Chondrocyte (in vitro differentiated cells): ENCODE data around the gene ZNF740. TPM values are rescaled to one million over a fixed set of nuclear protein-coding genes. Genes with fewer than 3 reads are reported as not detected.
A peak's percentile ranks its signal among the peaks of the same experiment; 100 is the strongest.

Experiments
- DNase-seq: peaks from one replicate; pipeline ENCODE4 v3.0.0; 2021; ENCODE audit warnings: mixed read lengths, low spot score
- H3K27ac Mint-ChIP-seq: one replicate; pipeline ENCODE4 v1.8.0; 2021; ENCODE audit warnings: mild to moderate bottlenecking, moderate library complexity, mixed read lengths; ENCODE audit not compliant: unreplicated experiment
- H3K27me3 Mint-ChIP-seq: 2 replicates; pipeline ENCODE4 v1.8.0; 2021; ENCODE audit warnings: low read depth, mixed read lengths
- H3K36me3 Mint-ChIP-seq: 2 replicates; pipeline ENCODE4 v1.8.0; 2021; ENCODE audit warnings: low read depth, mixed read lengths
- H3K4me1 Mint-ChIP-seq: 2 replicates; pipeline ENCODE4 v1.8.0; 2021; ENCODE audit warnings: low read depth, mild to moderate bottlenecking, mixed read lengths
- H3K4me3 Mint-ChIP-seq: one replicate; pipeline ENCODE4 v1.8.0; 2021; ENCODE audit warnings: mild to moderate bottlenecking, moderate library complexity, mixed read lengths; ENCODE audit not compliant: unreplicated experiment
- H3K9me3 Mint-ChIP-seq: 2 replicates; pipeline ENCODE4 v1.8.0; 2021; ENCODE audit warnings: low read depth, mixed read lengths
- CTCF ChIP-seq: fragments of 200-600 bp; sonication (generic); IDR thresholded peaks from 2 replicates; pipeline ENCODE4 v1.5.0; 2021; ENCODE audit warnings: antibody characterized with exemption, mild to moderate bottlenecking, moderate library complexity
- total RNA-seq: library from RNA; stranded (reverse); gene quantifications from 3 replicates; pipeline ENCODE4 v1.2.1, GENCODE V29; 2021

ZNF740 gene
- total RNA-seq, 1 donor from 2014 or later, result 36.7 TPM

- TF ChIP-seq CTCF, result peak; percentile 31
- Mint-ChIP-seq H3K27me3 (no peaks in the 10 kb centered on the region), H3K27ac (no peak overlapping the region), H3K4me3 (no peak overlapping the region), H3K4me1 (peaks cover 32% of the 10 kb centered on the region), H3K36me3 (peaks cover 29% of the 10 kb centered on the region), H3K9me3 (no peaks in the 10 kb centered on the region)
- DNase-seq, result no peak
Observed at GRCh38 chr12:53185582-53186153, 5.1 kb downstream of the ZNF740 start.

GRCh38 chr12:53186745-53187144 is 6.2 kb downstream of the ZNF740 start:
- Mint-ChIP-seq H3K9me3 (no peaks in the 10 kb centered on the region), H3K27ac (no peak overlapping the region), H3K36me3 (peaks cover 29% of the 10 kb centered on the region), H3K4me1 (peaks cover 25% of the 10 kb centered on the region), H3K4me3 (no peak overlapping the region), H3K27me3 (no peaks in the 10 kb centered on the region)
- TF ChIP-seq CTCF, result no peak
- DNase-seq, result no peak

- Mint-ChIP-seq H3K4me1 (peaks cover 19% of the 10 kb centered on the region), H3K27me3 (no peaks in the 10 kb centered on the region), H3K9me3 (no peaks in the 10 kb centered on the region), H3K27ac (peak overlapping the region; percentile 22), H3K4me3 (no peak overlapping the region), H3K36me3 (peaks cover 29% of the 10 kb centered on the region)
- DNase-seq, result no peak
- no peak for TF ChIP-seq CTCF
Observed at GRCh38 chr12:53187145-53187899, 6.8 kb downstream of the ZNF740 start.

GRCh38 chr12:53190108-53190729 is 9.7 kb downstream of the ZNF740 start:
- H3K27me3 Mint-ChIP-seq, result peaks cover 6% of the 10 kb centered on the region
- TF ChIP-seq CTCF, result peak; percentile 82
- H3K4me1 Mint-ChIP-seq, result peaks cover 4% of the 10 kb centered on the region
- no peaks in the 10 kb centered on the region for H3K9me3 Mint-ChIP-seq
- H3K36me3 Mint-ChIP-seq, result peaks cover 22% of the 10 kb centered on the region
- DNase-seq, result no peak
- peak overlapping the region; percentile 22 for H3K27ac Mint-ChIP-seq
- no peak overlapping the region for H3K4me3 Mint-ChIP-seq

GRCh38 chr12:53191096-53191884 is 10.8 kb downstream of the ZNF740 start:
- H3K36me3 Mint-ChIP-seq, result peaks cover 13% of the 10 kb centered on the region
- TF ChIP-seq CTCF, result no peak
- DNase-seq, result no peak
- H3K27ac Mint-ChIP-seq, result no peak overlapping the region
- peaks cover 6% of the 10 kb centered on the region for H3K27me3 Mint-ChIP-seq
- peaks cover 4% of the 10 kb centered on the region for H3K4me1 Mint-ChIP-seq
- H3K9me3 Mint-ChIP-seq, result no peaks in the 10 kb centered on the region
- no peak overlapping the region for H3K4me3 Mint-ChIP-seq
